Measurements from ENCODE around the gene APEH. TPM values are rescaled to one million over a fixed set of nuclear protein-coding genes. Genes with fewer than 3 reads are reported as not detected.
A peak's percentile ranks its signal among the peaks of the same experiment; 100 is the strongest.

APEH gene
- total and polyA plus RNA-seq, 2 of the 13 experiments (the other 11 are each of a cell fraction or from before 2014, with no cell fraction given), result 116 to 130 TPM

DNA sequence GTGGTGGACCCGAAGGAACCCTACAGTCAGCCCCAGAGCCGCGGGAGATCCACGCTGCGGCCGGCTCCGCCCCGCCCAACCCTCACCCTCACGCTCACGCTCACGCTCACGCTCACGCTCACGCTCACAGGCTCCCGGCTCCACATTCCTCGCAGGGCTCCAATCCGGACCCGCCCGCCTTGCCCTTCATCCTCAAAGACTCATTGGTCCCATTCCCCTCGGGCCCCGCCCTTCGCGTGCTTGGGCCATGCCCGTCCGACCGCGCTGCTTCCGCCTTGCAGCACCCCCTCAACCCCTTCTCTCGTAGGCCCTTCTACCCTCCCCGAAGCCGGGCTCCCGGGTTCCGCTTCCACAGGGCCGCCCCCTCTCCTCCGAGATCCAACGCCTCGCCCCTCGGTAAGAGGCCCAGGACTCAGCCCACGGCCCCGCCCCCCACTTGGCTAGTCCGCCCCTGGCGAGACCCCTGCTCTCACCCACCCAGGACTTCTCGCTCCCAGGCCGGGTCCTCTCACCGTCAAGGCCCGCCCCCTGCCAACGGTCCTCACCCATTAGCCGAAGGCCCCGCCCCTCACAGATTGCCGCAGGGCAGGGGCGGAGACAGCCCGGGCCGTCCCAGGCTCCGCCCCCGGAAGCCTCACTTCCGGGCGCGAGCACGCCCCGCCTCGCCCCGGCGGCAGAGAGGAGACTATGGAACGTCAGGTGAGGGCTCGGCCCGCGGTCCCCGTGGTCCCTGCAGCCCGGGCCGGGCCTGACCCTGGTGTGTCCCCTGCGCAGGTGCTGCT, at the start of gene APEH (continued):
- TF ChIP-seq KDM5B (CRISPR knock-in tag; IDR thresholded peaks at IDR 0.05; ENCODE audit: borderline replicate concordance), result peak; percentile 86; the same call in 1 of the 2 replicates
- TF ChIP-seq, protein P1, sequence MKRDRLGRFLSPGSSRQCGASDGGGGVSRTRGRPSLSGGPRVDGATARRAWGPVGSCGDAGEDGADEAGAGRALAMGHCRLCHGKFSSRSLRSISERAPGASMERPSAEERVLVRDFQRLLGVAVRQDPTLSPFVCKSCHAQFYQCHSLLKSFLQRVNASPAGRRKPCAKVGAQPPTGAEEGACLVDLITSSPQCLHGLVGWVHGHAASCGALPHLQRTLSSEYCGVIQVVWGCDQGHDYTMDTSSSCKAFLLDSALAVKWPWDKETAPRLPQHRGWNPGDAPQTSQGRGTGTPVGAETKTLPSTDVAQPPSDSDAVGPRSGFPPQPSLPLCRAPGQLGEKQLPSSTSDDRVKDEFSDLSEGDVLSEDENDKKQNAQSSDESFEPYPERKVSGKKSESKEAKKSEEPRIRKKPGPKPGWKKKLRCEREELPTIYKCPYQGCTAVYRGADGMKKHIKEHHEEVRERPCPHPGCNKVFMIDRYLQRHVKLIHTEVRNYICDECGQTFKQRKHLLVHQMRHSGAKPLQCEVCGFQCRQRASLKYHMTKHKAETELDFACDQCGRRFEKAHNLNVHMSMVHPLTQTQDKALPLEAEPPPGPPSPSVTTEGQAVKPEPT (CRISPR knock-in tag; IDR thresholded peaks at IDR 0.05; ENCODE audit: low read depth), result no peak
- TF ChIP-seq ZNF207 (IDR thresholded peaks at IDR 0.05; ENCODE audit: borderline replicate concordance), result no peak
- TF ChIP-seq ZNF253 (CRISPR knock-in tag; IDR thresholded peaks at IDR 0.05; ENCODE audit: borderline replicate concordance), result no peak; the same call in 1 of the 2 replicates
- TF ChIP-seq ZNF160 (CRISPR knock-in tag; IDR thresholded peaks at IDR 0.05), result peak; percentile 63; the same call in 1 of the 2 replicates
- TF ChIP-seq SIN3A (IDR thresholded peaks at IDR 0.05; ENCODE audit: borderline replicate concordance, low read depth, low read length), result peak; percentile 71; the same call in 1 of the 2 replicates
- peak; percentile 66 for TF ChIP-seq SP5 (CRISPR knock-in tag; IDR thresholded peaks at IDR 0.05; ENCODE audit: borderline replicate concordance, low read depth)
- peak; percentile 72 for TF ChIP-seq KAT8 (CRISPR knock-in tag; IDR thresholded peaks at IDR 0.05)
- peak; percentile 8; the same call in 1 of the 2 replicates for TF ChIP-seq NCOA2 (CRISPR knock-in tag; IDR thresholded peaks at IDR 0.05)
- TF ChIP-seq THAP11 (CRISPR knock-in tag; IDR thresholded peaks at IDR 0.05), result peak; percentile 76; the same call in 1 of the 2 replicates
- TF ChIP-seq, protein P2, sequence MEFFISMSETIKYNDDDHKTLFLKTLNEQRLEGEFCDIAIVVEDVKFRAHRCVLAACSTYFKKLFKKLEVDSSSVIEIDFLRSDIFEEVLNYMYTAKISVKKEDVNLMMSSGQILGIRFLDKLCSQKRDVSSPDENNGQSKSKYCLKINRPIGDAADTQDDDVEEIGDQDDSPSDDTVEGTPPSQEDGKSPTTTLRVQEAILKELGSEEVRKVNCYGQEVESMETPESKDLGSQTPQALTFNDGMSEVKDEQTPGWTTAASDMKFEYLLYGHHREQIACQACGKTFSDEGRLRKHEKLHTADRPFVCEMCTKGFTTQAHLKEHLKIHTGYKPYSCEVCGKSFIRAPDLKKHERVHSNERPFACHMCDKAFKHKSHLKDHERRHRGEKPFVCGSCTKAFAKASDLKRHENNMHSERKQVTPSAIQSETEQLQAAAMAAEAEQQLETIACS (CRISPR knock-in tag; IDR thresholded peaks at IDR 0.05), result peak; percentile 77
- TF ChIP-seq SSRP1 (CRISPR knock-in tag; IDR thresholded peaks at IDR 0.05), result no peak
- TF ChIP-seq, protein P3, sequence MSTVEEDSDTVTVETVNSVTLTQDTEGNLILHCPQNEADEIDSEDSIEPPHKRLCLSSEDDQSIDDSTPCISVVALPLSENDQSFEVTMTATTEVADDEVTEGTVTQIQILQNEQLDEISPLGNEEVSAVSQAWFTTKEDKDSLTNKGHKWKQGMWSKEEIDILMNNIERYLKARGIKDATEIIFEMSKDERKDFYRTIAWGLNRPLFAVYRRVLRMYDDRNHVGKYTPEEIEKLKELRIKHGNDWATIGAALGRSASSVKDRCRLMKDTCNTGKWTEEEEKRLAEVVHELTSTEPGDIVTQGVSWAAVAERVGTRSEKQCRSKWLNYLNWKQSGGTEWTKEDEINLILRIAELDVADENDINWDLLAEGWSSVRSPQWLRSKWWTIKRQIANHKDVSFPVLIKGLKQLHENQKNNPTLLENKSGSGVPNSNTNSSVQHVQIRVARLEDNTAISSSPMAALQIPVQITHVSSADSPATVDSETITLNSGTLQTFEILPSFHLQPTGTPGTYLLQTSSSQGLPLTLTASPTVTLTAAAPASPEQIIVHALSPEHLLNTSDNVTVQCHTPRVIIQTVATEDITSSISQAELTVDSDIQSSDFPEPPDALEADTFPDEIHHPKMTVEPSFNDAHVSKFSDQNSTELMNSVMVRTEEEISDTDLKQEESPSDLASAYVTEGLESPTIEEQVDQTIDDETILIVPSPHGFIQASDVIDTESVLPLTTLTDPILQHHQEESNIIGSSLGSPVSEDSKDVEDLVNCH (CRISPR knock-in tag; IDR thresholded peaks at IDR 0.05), result no peak
- TF ChIP-seq ZNF775 (CRISPR knock-in tag; IDR thresholded peaks at IDR 0.05; ENCODE audit: borderline replicate concordance), result no peak
- TF ChIP-seq, protein P4, sequence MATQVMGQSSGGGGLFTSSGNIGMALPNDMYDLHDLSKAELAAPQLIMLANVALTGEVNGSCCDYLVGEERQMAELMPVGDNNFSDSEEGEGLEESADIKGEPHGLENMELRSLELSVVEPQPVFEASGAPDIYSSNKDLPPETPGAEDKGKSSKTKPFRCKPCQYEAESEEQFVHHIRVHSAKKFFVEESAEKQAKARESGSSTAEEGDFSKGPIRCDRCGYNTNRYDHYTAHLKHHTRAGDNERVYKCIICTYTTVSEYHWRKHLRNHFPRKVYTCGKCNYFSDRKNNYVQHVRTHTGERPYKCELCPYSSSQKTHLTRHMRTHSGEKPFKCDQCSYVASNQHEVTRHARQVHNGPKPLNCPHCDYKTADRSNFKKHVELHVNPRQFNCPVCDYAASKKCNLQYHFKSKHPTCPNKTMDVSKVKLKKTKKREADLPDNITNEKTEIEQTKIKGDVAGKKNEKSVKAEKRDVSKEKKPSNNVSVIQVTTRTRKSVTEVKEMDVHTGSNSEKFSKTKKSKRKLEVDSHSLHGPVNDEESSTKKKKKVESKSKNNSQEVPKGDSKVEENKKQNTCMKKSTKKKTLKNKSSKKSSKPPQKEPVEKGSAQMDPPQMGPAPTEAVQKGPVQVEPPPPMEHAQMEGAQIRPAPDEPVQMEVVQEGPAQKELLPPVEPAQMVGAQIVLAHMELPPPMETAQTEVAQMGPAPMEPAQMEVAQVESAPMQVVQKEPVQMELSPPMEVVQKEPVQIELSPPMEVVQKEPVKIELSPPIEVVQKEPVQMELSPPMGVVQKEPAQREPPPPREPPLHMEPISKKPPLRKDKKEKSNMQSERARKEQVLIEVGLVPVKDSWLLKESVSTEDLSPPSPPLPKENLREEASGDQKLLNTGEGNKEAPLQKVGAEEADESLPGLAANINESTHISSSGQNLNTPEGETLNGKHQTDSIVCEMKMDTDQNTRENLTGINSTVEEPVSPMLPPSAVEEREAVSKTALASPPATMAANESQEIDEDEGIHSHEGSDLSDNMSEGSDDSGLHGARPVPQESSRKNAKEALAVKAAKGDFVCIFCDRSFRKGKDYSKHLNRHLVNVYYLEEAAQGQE (IDR thresholded peaks at IDR 0.05; ENCODE audit: borderline replicate concordance in 1 of 2, low read depth in 1 of 2, low read length in 2 of 2), result no peak
- TF ChIP-seq, protein P5, sequence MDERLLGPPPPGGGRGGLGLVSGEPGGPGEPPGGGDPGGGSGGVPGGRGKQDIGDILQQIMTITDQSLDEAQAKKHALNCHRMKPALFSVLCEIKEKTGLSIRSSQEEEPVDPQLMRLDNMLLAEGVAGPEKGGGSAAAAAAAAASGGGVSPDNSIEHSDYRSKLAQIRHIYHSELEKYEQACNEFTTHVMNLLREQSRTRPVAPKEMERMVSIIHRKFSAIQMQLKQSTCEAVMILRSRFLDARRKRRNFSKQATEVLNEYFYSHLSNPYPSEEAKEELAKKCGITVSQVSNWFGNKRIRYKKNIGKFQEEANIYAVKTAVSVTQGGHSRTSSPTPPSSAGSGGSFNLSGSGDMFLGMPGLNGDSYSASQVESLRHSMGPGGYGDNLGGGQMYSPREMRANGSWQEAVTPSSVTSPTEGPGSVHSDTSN (CRISPR knock-in tag; IDR thresholded peaks at IDR 0.05), result peak; percentile 45; the same call in 1 of the 2 replicates
- no peak for TF ChIP-seq SMAD9 (CRISPR knock-in tag; IDR thresholded peaks at IDR 0.05)
- peak; percentile 77 for TF ChIP-seq GATAD2A (CRISPR knock-in tag; IDR thresholded peaks at IDR 0.05)
- TF ChIP-seq ZNF383 (CRISPR knock-in tag; IDR thresholded peaks at IDR 0.05; ENCODE audit: borderline replicate concordance), result no peak
